GM21367 (cell line): Measurements from ENCODE around the gene BANF1.

Source experiments
- ATAC-seq: cut with Tn5 transposase; IDR thresholded peaks from one replicate; pipeline ENCODE4 v1.9.1; 2021; ENCODE audit not compliant: unreplicated experiment

Gene BANF1

GRCh38 chr11:66037327-66037726 lies 35.0 kb downstream of the BANF1 start:
- ATAC-seq: no peak

GRCh38 chr11:66039765-66040164 lies 37.5 kb downstream of the BANF1 start:
- ATAC-seq: no peak

- no peak for ATAC-seq
Measured at GRCh38 chr11:66042227-66042995, 40.1 kb downstream of the BANF1 start.

- ATAC-seq: no peak
Measured at GRCh38 chr11:66042996-66043906, 40.9 kb downstream of the BANF1 start.

- no peak for ATAC-seq
Measured at GRCh38 chr11:66044757-66045156, 42.5 kb downstream of the BANF1 start.

- no peak for ATAC-seq
Measured at GRCh38 chr11:66045177-66045639, 42.9 kb downstream of the BANF1 start.

GRCh38 chr11:66046901-66047300 lies 44.6 kb downstream of the BANF1 start:
- no peak for ATAC-seq

GRCh38 chr11:66047541-66048365 lies 45.5 kb downstream of the BANF1 start:
- no peak for ATAC-seq

- ATAC-seq: no peak
Measured at GRCh38 chr11:66048547-66049323, 46.4 kb downstream of the BANF1 start, which contains the start of gene GAL3ST3. TSS of gene GAL3ST3 (minus strand) at chr11:66049161. CDS start at chr11:66045415, 3,746 bp downstream.

- no peak for ATAC-seq
Measured at GRCh38 chr11:66050581-66051231, 48.4 kb downstream of the BANF1 start.

- ATAC-seq: no peak
Measured at GRCh38 chr11:66051371-66051765, 49.1 kb downstream of the BANF1 start.

- peak; percentile 82 for ATAC-seq
Measured at GRCh38 chr11:66051766-66052663, 49.7 kb downstream of the BANF1 start, which contains the start of gene SF3B2. TSS of gene SF3B2 (plus strand) at chr11:66052364. CDS start at chr11:66052385, 21 bp downstream.

- no peak for ATAC-seq
Measured at GRCh38 chr11:66052664-66052982, 50.3 kb downstream of the BANF1 start.
